HG03457 (cell line): Measurements from ENCODE around the gene ARFGAP1.
"Not testable (repeated sequence)": the region's sequence is repeated elsewhere in the genome, so short reads cannot be mapped to it uniquely, and the experiment has no call there.

Experiments used
- ATAC-seq: cut with Tn5 transposase; IDR thresholded peaks from one replicate; pipeline ENCODE4 v1.9.1; 2021; ENCODE audit warnings: moderate number of reproducible peaks; ENCODE audit not compliant: unreplicated experiment

ARFGAP1 gene

GRCh38 chr20:63330084-63330760 is 57.6 kb downstream of the ARFGAP1 start:
- no peak for ATAC-seq

- ATAC-seq = no peak
Measured at GRCh38 chr20:63330940-63331339, 58.3 kb downstream of the ARFGAP1 start.

GRCh38 chr20:63331741-63332400 is 59.3 kb downstream of the ARFGAP1 start:
- ATAC-seq = no peak

GRCh38 chr20:63332488-63333240 is 60.1 kb downstream of the ARFGAP1 start:
- ATAC-seq = no peak

- no peak for ATAC-seq
Measured at GRCh38 chr20:63333241-63333836, 60.7 kb downstream of the ARFGAP1 start.

GRCh38 chr20:63334356-63334755 is 61.7 kb downstream of the ARFGAP1 start:
- ATAC-seq = no peak

- ATAC-seq = not testable (repeated sequence)
Measured at GRCh38 chr20:63335060-63335459, 62.4 kb downstream of the ARFGAP1 start.

- no peak for ATAC-seq
Measured at GRCh38 chr20:63335711-63336110, 63.1 kb downstream of the ARFGAP1 start.

- ATAC-seq = no peak
Measured at GRCh38 chr20:63336232-63336752, 63.7 kb downstream of the ARFGAP1 start.

- ATAC-seq = no peak
Measured at GRCh38 chr20:63337786-63338420, 65.3 kb downstream of the ARFGAP1 start.
